ENCODE measurements around the gene PVRIG. TPM values are rescaled to one million over a fixed set of nuclear protein-coding genes. Genes with fewer than 3 reads are reported as not detected.
"Not testable (repeated sequence)": the region's sequence is repeated elsewhere in the genome, so short reads cannot be mapped to it uniquely, and the experiment has no call there.

PVRIG gene
- total RNA-seq, 1 donor from 2014 or later = 31.2 TPM

DNA sequence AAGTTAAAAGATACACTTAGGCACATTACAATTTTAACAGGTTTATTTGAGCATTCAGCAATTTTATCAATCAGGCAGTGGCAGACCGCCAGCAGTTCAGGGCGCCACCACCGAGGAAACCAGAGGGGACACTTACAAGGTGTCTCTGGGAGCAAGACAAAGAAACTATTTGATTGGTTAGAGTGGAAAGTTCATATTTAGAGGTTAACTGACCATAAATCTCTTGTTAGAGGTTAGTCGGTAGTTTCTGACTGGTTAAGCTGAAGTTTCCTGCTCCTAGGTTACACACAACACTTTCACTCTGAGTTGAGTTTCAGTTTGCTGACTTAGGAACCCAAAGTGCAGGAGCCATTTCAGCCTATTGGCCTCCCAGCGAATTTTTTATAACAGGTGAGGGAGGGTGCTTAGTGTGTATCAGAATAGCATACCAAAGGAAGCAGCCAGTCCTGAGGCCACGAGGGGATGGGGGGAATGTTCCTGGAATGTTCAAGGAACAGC, 10.8 kb upstream of the PVRIG start:
- Mint-ChIP-seq H3K9me3 (no peaks in the 10 kb centered on the region), H3K36me3 (ENCODE audit: low read depth) (peaks cover 17% of the 10 kb centered on the region), H3K27me3 (ENCODE audit: insufficient read depth) (no peaks in the 10 kb centered on the region), H3K27ac (peak overlapping the region; percentile 80), H3K4me3 (peak overlapping the region; percentile 71), H3K4me1 (ENCODE audit: low read depth) (peaks cover 49% of the 10 kb centered on the region)
- DNase-seq (ENCODE audit: low spot score) = peak; percentile 48
- intact Hi-C loops (cut with micrococcal nuclease) = loop anchor here (1.0 to 5.0 kb wide), 6 partner anchors 8 to 187 kb away; partner anchors contain the start of genes GAL3ST4 and LAMTOR4

DNA sequence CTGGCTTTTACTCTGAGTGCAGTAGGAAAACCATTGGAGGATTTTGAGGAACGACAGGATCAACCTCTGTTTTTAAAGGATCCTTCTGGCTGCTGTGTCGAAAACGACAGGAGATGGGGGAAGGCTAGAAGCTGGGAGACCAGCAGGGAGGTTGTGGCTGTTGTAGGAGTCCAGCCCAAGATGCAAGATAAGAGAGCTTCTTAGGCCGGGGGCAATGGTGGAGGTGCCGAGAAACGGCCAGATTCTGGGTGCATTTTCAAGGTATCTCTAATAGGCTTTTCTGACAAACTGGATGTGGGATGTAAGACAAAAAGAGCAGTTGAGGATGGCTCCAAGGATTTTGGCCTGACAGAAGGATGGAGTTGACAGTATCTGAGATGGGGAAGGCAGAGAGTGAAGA, 10.3 kb upstream of the PVRIG start:
- Mint-ChIP-seq H3K9me3 (no peaks in the 10 kb centered on the region), H3K27ac (peak overlapping the region; percentile 80), H3K4me3 (peak overlapping the region; percentile 71), H3K4me1 (ENCODE audit: low read depth) (peaks cover 54% of the 10 kb centered on the region), H3K36me3 (ENCODE audit: low read depth) (peaks cover 17% of the 10 kb centered on the region), H3K27me3 (ENCODE audit: insufficient read depth) (no peaks in the 10 kb centered on the region)
- intact Hi-C loops (cut with micrococcal nuclease) = loop anchor here (1.0 to 5.0 kb wide), 6 partner anchors 8 to 187 kb away; partner anchors contain the start of genes GAL3ST4 and LAMTOR4
- no peak for DNase-seq (ENCODE audit: low spot score)

DNA sequence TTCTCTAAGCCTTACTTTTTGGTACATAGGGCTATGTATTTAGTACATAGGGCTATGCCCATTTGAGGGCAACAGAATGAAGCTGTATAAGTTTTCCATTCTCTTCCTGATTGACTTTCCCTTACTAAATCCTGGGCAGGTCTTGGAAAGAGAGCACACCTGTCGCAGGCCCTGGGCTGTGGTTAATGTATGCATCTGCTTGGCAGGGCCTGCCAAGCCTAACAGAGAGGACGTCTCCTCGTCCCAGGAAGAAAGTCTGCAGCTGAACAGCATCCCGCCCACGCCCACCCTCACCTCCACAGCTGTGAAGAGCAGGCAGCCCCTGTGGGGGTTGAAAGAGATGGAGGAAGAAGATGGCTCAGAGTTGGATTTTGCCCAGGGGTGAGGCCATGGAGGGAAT, 8.9 kb upstream of the PVRIG start:
- DNase-seq (ENCODE audit: low spot score) = no peak
- Mint-ChIP-seq H3K9me3 (no peaks in the 10 kb centered on the region), H3K36me3 (ENCODE audit: low read depth) (peaks cover 17% of the 10 kb centered on the region), H3K27me3 (ENCODE audit: insufficient read depth) (no peaks in the 10 kb centered on the region), H3K4me3 (peak overlapping the region; percentile 40), H3K4me1 (ENCODE audit: low read depth) (peaks cover 67% of the 10 kb centered on the region), H3K27ac (peak overlapping the region; percentile 63)
- intact Hi-C loops (cut with micrococcal nuclease) = loop anchor here (1.0 kb wide), 1 partner anchor 31 kb away; no protein-coding TSS in a partner anchor

DNA sequence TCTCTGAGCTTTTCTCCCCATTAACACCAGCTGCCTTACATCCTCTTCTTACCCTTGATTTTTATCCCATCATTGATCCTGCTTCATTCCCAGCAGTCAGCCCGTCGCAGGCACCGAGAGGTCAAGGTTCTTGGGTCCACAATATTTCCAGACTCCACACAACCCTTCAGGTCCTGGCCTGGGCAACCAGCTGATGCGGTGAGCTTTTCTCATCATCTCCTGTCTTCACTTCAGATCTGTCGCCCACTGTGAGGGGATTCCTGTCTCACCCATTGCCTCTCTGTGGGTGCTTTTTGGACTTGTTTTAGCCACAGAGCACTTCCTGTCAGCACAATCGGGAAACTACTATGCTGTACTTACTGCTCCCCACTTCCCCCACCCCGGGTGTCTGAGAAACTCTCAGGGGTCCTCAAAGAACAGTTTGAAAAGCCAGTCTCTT, 8.4 kb upstream of the PVRIG start:
- H3K4me1 Mint-ChIP-seq (ENCODE audit: low read depth) = peaks cover 69% of the 10 kb centered on the region
- peak overlapping the region; percentile 84 for H3K4me3 Mint-ChIP-seq
- peak; percentile 56 for DNase-seq (ENCODE audit: low spot score)
- intact Hi-C loops (cut with micrococcal nuclease) = loop anchor here (1.0 kb wide), 1 partner anchor 31 kb away; no protein-coding TSS in a partner anchor
- no peaks in the 10 kb centered on the region for H3K27me3 Mint-ChIP-seq (ENCODE audit: insufficient read depth)
- H3K27ac Mint-ChIP-seq = peak overlapping the region; percentile 95
- no peaks in the 10 kb centered on the region for H3K9me3 Mint-ChIP-seq
- H3K36me3 Mint-ChIP-seq (ENCODE audit: low read depth) = peaks cover 17% of the 10 kb centered on the region

DNA sequence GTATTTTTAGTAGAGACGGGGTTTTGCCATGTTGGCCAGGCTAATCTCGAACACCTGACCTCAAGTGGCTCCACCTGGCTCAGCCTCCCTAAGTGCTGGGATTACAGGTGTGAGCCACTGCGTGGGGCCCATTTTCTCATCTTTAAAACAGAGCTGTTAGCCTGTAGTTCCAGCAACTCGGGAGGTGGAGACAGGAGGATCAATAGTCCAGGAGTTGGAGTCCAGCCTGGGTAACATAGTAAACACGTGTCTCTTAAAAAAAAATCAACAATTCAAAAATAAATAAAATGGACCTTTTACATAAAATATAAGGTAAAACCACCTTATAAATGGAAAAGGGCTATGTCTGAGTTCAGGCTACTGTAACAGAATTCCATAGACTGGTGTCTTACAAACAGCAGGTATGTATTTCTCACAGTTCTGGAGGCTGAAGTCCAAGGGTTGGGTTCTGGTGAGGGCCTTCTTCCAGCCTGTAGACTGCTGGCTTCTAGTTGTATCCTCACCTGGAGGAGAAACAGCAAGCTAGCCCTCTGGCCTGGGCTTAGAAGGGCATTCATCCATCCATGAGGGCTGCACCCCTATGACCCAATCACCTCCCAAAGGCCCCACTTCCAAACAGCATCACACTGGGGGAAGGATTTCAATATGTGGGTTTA, 7.0 kb upstream of the PVRIG start:
- Mint-ChIP-seq H3K27ac (no peak overlapping the region), H3K4me1 (ENCODE audit: low read depth) (peaks cover 77% of the 10 kb centered on the region), H3K36me3 (ENCODE audit: low read depth) (peaks cover 16% of the 10 kb centered on the region), H3K27me3 (ENCODE audit: insufficient read depth) (no peaks in the 10 kb centered on the region), H3K4me3 (no peak overlapping the region), H3K9me3 (no peaks in the 10 kb centered on the region)
- DNase-seq (ENCODE audit: low spot score) = no peak
- intact Hi-C loops (cut with micrococcal nuclease) = no loop called here

DNA sequence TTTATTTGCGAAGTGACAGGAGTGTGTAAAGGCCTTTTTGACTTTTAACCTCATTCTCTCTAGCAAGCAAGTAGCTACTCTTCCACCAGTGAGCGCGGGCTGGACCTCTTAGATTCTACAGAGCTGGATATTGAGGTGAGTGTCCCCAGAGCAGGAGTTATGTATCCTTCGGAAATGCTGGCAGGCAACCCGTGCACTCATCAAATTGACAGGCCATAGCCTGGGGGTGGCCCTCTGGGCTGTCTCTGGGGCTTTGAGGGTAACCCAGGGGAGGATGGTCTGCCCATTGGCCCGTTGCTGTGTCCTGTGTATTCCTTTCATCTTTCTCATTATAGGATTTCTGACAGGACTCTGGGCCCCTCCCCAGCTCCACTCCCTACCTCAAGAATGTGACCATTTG, 6.1 kb upstream of the PVRIG start:
- peaks cover 19% of the 10 kb centered on the region for H3K36me3 Mint-ChIP-seq (ENCODE audit: low read depth)
- peaks cover 74% of the 10 kb centered on the region for H3K4me1 Mint-ChIP-seq (ENCODE audit: low read depth)
- no peaks in the 10 kb centered on the region for H3K27me3 Mint-ChIP-seq (ENCODE audit: insufficient read depth)
- no peak for DNase-seq (ENCODE audit: low spot score)
- H3K4me3 Mint-ChIP-seq = no peak overlapping the region
- intact Hi-C loops (cut with micrococcal nuclease) = no loop called here
- no peak overlapping the region for H3K27ac Mint-ChIP-seq
- H3K9me3 Mint-ChIP-seq = no peaks in the 10 kb centered on the region

DNA sequence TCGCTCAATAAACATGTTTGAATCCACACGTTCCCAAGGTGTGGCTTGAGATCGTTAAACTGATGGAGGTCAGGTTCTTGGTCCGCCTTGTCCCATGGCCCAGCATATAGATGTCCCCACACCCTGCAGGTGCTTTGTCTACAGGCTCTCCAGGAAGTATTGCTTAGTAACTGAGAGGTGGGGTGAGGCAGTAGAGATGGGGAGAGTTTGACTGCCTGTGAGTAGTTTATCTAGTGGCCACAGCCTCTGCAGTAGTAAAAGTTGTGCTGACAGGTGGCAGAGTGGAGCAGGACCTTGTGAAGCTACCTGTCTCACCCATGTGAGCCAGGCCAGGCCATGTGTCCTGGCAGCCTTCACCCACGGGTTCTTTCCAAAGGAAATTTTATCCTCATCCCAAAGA, 5.4 kb upstream of the PVRIG start:
- not testable (repeated sequence) for H3K9me3 Mint-ChIP-seq
- DNase-seq (ENCODE audit: low spot score) = peak; percentile 12

DNA sequence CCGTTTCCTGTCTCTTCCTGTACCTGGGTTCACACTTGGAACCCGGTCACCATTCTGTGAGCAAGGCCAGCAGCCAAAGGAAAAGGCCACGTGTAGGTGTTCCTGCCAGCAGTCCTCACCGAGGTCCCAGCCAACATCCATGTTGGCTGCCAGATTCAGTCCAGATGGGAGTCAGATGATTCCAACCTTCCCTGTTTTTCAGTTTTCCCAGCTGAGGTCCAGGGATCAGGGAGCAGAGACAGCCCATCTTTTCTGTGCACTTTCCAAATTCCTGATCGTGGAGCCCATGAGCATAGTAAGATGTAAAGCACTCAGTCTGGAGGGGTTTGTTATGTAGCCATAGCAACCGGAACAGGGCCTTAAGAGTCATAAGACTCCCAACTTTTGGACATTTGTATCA, 3.9 kb upstream of the PVRIG start:
- H3K9me3 Mint-ChIP-seq = no peaks in the 10 kb centered on the region
- H3K27ac Mint-ChIP-seq = no peak overlapping the region
- peaks cover 12% of the 10 kb centered on the region for H3K36me3 Mint-ChIP-seq (ENCODE audit: low read depth)

More for the DNA sequence above, 5.4 kb upstream of the PVRIG start:
- H3K27me3 Mint-ChIP-seq (ENCODE audit: insufficient read depth); intact Hi-C loops (cut with micrococcal nuclease): not testable (repeated sequence)
- peaks cover 17% of the 10 kb centered on the region for H3K36me3 Mint-ChIP-seq (ENCODE audit: low read depth)
- peak overlapping the region; percentile 45 for H3K27ac Mint-ChIP-seq
- H3K4me3 Mint-ChIP-seq = peak overlapping the region; percentile 43
- peaks cover 74% of the 10 kb centered on the region for H3K4me1 Mint-ChIP-seq (ENCODE audit: low read depth)

DNA sequence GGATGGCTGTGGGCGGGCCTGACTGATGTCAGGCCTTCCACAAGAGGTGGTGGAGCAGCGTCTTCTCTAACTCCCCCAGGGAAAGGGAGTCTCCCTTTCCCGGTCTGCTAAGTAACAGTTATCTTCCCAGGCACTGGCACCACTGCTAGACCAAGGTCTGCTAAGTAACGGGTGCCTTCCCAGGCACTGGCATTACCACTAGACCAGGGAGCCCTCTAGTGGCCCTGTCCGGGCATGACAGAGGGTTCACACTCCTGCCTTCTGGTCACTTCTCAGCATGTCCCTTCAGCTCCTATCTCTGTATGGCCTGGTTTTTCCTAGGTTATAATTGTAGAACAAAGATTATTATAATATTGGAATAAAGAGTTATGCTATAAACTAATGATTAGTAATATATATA, 1.8 kb upstream of the PVRIG start:
- H3K9me3 Mint-ChIP-seq; H3K27me3 Mint-ChIP-seq (ENCODE audit: insufficient read depth): not testable (repeated sequence)
- Mint-ChIP-seq H3K36me3 (ENCODE audit: low read depth) (peaks cover 22% of the 10 kb centered on the region), H3K27ac (peak overlapping the region; percentile 95), H3K4me3 (peak overlapping the region; percentile 84), H3K4me1 (ENCODE audit: low read depth) (peaks cover 65% of the 10 kb centered on the region)
- DNase-seq (ENCODE audit: low spot score) = peak; percentile 57
- intact Hi-C loops (cut with micrococcal nuclease) = loop anchor here (1.0 kb wide), 4 partner anchors 9 to 86 kb away; partner anchors contain the start of genes GPC2 and STAG3

More for the DNA sequence above, 3.9 kb upstream of the PVRIG start:
- DNase-seq (ENCODE audit: low spot score) = no peak
- Mint-ChIP-seq H3K4me3 (no peak overlapping the region), H3K4me1 (ENCODE audit: low read depth) (peaks cover 60% of the 10 kb centered on the region), H3K27me3 (ENCODE audit: insufficient read depth) (no peaks in the 10 kb centered on the region)
- intact Hi-C loops (cut with micrococcal nuclease) = no loop called here

DNA sequence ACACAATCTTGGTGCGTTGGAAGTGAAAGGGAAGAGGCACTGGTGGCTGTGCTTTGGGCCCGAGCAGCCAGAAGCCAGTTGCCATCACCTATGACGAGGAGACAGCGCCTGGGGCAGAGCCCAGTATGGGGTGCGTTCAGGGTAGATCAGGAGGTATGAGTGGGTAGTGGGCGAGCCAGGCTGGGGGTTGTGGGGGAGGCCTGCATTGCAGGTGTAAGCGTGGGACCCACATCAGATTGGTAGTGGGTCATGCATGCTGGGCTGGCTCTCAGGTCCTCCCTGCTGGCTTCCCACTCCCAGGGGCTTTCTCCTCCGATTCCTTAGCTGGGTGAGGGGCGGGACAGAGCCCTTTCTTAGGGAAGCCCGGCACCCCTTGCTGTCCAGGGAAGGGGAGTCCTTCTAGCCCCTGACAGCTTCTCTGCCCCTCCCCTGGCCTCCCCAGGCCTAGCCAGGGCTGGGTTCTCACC, 445 bp upstream of the PVRIG start:
- Mint-ChIP-seq H3K9me3 (no peaks in the 10 kb centered on the region), H3K4me3 (peak overlapping the region; percentile 96), H3K27ac (peak overlapping the region; percentile 99), H3K36me3 (ENCODE audit: low read depth) (peaks cover 33% of the 10 kb centered on the region), H3K4me1 (ENCODE audit: low read depth) (peaks cover 66% of the 10 kb centered on the region), H3K27me3 (ENCODE audit: insufficient read depth) (no peaks in the 10 kb centered on the region)
- no peak for DNase-seq (ENCODE audit: low spot score)
- intact Hi-C loops (cut with micrococcal nuclease) = no loop called here

DNA sequence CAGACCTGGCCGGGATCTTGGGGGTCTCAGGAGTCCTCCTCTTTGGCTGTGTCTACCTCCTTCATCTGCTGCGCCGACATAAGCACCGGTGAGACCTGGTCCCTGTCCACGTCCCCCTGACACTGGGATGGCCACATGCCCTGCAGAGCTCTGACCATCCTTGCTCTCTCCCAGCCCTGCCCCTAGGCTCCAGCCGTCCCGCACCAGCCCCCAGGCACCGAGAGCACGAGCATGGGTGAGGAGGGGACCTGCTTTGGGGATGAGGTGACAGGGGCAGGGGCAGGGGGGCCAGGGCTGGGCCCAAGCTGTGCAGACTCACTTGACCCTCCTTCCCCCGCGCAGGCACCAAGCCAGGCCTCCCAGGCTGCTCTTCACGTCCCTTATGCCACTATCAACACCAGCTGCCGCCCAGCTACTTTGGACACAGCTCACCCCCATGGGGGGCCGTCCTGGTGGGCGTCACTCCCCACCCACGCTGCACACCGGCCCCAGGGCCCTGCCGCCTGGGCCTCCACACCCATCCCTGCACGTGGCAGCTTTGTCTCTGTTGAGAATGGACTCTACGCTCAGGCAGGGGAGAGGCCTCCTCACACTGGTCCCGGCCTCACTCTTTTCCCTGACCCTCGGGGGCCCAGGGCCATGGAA, 959 bp downstream of the PVRIG start:
- H3K27ac Mint-ChIP-seq = peak overlapping the region; percentile 99
- peaks cover 59% of the 10 kb centered on the region for H3K4me1 Mint-ChIP-seq (ENCODE audit: low read depth)
- intact Hi-C loops (cut with micrococcal nuclease) = loop anchor here (1.0 to 5.0 kb wide), 7 partner anchors 11 to 176 kb away; partner anchors contain the start of genes AP4M1, GPC2, LAMTOR4 and MCM7
- no peaks in the 10 kb centered on the region for H3K9me3 Mint-ChIP-seq
- peaks cover 36% of the 10 kb centered on the region for H3K36me3 Mint-ChIP-seq (ENCODE audit: low read depth)
- H3K4me3 Mint-ChIP-seq = peak overlapping the region; percentile 96
- DNase-seq (ENCODE audit: low spot score) = no peak
- H3K27me3 Mint-ChIP-seq (ENCODE audit: insufficient read depth) = no peaks in the 10 kb centered on the region

DNA sequence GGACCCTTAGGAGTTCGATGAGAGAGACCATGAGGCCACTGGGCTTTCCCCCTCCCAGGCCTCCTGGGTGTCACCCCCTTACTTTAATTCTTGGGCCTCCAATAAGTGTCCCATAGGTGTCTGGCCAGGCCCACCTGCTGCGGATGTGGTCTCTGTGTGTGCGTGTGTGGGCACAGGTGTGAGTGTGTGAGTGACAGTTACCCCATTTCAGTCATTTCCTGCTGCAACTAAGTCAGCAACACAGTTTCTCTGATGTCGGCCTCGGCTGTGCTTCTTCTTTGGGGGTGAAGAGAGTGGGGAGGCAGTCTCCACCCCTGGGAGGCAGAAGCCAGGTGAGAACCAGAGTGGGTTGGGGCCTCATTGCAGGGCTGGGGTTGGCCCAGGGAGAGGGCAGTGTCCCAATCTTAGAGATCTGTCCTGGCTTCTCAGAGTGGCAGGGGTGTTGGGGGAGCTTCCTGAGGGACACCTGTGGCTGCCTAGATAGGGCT, 1.5 kb downstream of the PVRIG start:
- Mint-ChIP-seq H3K36me3 (ENCODE audit: low read depth) (peaks cover 36% of the 10 kb centered on the region), H3K4me1 (ENCODE audit: low read depth) (peaks cover 60% of the 10 kb centered on the region), H3K27ac (peak overlapping the region; percentile 99), H3K27me3 (ENCODE audit: insufficient read depth) (no peaks in the 10 kb centered on the region), H3K4me3 (peak overlapping the region; percentile 96), H3K9me3 (no peaks in the 10 kb centered on the region)
- intact Hi-C loops (cut with micrococcal nuclease) = loop anchor here (1.0 to 5.0 kb wide), 7 partner anchors 12 to 176 kb away; partner anchors contain the start of genes AP4M1, GPC2, LAMTOR4 and MCM7
- peak; percentile 72 for DNase-seq (ENCODE audit: low spot score)

Measured in activated T-helper 1 cell treated with anti-CD3 and anti-CD28 coated beads, Interleukin-12 subunit alpha, Interleukin-12 subunit beta, Interleukin-2, Interleukin-4 antibody, amounts not matched to agents 30 ng/mL and 10 ng/mL and 1 ng/mL, durations not matched to agents 14 hours and 24 hours and 36 hours (primary cell).